Stimulated activated effector memory CD8-positive, alpha-beta T cell treated with anti-CD3 and anti-CD28 coated beads, Interleukin-12 subunit alpha, Interleukin-12 subunit beta, amount 100 ng/mL, for 72 hours (primary cell): ENCODE results near the gene RTP3.
"Not testable (repeated sequence)": the region's sequence is repeated elsewhere in the genome, so short reads cannot be mapped to it uniquely, and the experiment has no call there.

Experiments used
- ATAC-seq: fragments of 150-1000 bp; cut with Tn5 transposase; 2 replicates; pipeline ENCODE4 v1.10.0; 2021
- DNase-seq, 2 donors: peaks; one replicate each; pipeline ENCODE4 v3.0.0; 2021 to 2022; ENCODE audit warnings: low spot score in 2 of 2
- H3K27ac Mint-ChIP-seq: one replicate; pipeline ENCODE4 v1.8.0; 2022; ENCODE audit warnings: mild to moderate bottlenecking, mixed read lengths
- H3K36me3 Mint-ChIP-seq: one replicate; pipeline ENCODE4 v1.8.0; 2022; ENCODE audit warnings: mild to moderate bottlenecking, mixed read lengths
- H3K4me1 Mint-ChIP-seq: one replicate; pipeline ENCODE4 v1.8.0; 2022; ENCODE audit warnings: mixed read lengths
- H3K4me3 Mint-ChIP-seq: one replicate; pipeline ENCODE4 v1.8.0; 2022; ENCODE audit warnings: mild to moderate bottlenecking, mixed read lengths
- H3K9me3 Mint-ChIP-seq: one replicate; pipeline ENCODE4 v1.8.0; 2022; ENCODE audit warnings: mixed read lengths

RTP3 gene

DNA sequence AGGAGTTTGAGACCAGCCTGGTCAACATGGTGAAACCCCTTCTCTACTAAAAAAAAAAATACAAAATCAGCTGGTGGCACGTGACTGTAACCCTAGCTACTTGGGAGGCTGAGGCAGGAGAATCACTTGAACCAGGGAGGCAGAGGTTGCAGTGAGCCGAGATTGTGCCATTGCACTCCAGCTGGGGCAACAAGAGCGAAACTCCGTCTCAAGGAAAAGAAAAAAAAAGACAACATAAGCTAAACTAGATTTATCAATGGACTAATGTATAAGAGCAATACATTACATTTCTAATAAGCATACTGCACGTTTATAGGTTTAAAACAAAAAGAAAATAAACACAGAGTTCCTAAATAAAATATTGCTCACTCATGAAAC, 40.6 kb downstream of the RTP3 start:
- H3K4me1 Mint-ChIP-seq, result peaks cover 48% of the 10 kb centered on the region
- H3K27ac Mint-ChIP-seq, result peak overlapping the region; percentile 33
- DNase-seq, result peak in 1 of 2 donors; percentile 43
- ATAC-seq, H3K9me3 Mint-ChIP-seq, H3K36me3 Mint-ChIP-seq: not testable (repeated sequence)
- peak overlapping the region; percentile 70 for H3K4me3 Mint-ChIP-seq

DNA sequence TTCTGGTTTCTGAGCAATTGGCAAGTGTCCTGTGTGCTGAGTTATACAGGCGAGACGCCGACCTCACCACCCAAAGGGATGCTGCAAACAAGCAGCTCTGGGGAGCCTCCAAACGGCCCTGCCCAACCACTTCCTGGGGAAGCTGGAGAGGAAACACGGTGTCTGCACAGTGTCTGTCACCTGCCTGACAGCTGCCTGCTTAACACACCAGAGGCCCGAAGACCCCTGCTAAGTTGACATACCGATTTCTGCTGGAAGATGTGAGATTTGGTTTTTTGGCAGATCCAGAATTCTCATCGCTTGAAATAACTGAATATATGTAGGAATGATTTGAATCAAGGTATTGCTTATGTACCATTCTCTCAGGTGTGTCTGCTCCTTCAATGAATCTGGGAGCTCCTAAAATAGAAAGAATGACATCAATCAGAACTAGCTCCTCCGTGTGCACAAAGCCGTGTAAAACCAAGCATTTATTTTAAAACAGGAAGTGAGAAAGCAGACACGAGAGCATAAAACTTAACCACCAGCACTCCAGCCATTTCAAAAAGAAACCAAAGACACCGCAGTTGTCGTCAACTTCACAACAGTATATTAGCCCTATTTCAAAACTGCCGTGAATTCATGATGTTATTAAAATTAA, 41.1 kb downstream of the RTP3 start:
- H3K36me3 Mint-ChIP-seq, result no peaks in the 10 kb centered on the region

DNA sequence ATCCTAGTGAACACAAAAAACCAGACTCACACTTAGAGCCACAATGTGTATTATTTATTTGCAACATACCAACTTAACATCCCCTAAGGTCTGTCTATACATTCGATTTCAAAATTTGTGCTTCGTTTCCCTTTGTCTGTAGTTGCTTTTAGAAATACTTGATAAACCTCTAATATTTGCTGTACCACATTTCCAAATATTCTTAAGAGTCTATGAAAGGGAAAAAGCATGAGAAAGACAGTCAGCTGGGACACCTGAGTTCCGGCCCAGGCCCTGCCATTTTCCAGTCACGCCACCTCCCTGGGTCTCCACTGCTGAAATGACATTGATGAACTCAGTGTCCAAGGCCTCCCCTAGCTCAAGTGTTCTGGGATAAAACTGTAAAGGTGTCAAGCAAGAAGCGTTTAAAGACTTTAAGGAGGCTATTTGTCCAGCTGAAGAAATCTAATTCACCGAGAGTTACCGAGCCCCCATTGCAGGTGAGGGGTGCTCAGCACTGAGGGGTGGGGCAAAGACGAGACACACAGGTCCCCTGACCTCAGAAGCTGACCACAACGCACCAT, 41.7 kb downstream of the RTP3 start:
- H3K36me3 Mint-ChIP-seq, result no peaks in the 10 kb centered on the region
- peak overlapping the region; percentile 70 for H3K4me3 Mint-ChIP-seq
- no peak for ATAC-seq
- no peak for DNase-seq
- no peaks in the 10 kb centered on the region for H3K9me3 Mint-ChIP-seq
- H3K4me1 Mint-ChIP-seq, result peaks cover 48% of the 10 kb centered on the region
- peak overlapping the region; percentile 33 for H3K27ac Mint-ChIP-seq

More for the DNA sequence above, 41.1 kb downstream of the RTP3 start:
- peak; percentile 93 for ATAC-seq
- peak; percentile 32 to 83 for DNase-seq
- Mint-ChIP-seq H3K27ac (peak overlapping the region; percentile 33), H3K9me3 (peaks cover 3% of the 10 kb centered on the region), H3K4me3 (peak overlapping the region; percentile 70), H3K4me1 (peaks cover 48% of the 10 kb centered on the region)

DNA sequence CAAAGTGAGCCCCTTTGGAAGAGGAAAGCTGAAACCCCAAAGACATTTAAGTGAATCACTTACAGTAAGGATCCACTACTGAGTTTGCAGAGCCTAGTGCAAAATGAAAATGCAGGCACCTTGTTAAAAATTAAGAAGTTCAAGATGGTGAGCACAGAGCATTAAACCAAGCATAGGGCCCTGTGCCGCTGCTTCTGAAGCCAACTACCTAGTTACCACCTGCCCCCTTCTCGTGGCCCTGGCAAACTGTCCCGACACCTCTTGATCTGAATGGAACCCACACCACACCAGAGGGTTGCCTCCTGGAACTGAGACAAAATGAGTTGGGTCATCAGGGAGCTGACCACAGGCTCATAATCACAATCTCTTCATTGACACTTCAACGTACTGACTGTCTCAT, 42.8 kb downstream of the RTP3 start:
- Mint-ChIP-seq H3K4me1 (peaks cover 48% of the 10 kb centered on the region), H3K36me3 (no peaks in the 10 kb centered on the region), H3K27ac (no peak overlapping the region), H3K4me3 (no peak overlapping the region), H3K9me3 (no peaks in the 10 kb centered on the region)
- ATAC-seq (no peak), DNase-seq (peak in 1 of 2 donors; percentile 35)

DNA sequence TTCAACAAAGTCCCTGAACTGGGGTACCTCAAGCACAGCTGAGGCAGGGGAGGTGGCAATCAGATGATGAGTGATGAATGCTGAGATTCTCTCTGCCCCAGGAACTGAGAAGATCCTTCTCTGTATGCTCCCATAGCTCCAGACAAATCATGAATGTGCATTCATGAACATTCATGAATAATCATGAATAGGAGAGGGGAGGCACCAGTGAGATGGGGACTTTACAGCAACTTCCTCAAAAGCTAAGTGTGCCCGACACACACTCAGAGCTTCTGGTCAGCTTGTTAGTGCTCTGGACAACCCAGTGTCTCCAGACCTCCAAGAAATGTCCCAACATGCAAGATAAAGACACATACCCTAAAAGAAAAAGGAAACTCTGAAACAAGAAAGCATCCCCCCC, 44.1 kb downstream of the RTP3 start:
- no peaks in the 10 kb centered on the region for H3K9me3 Mint-ChIP-seq
- H3K27ac Mint-ChIP-seq, result no peak overlapping the region
- no peaks in the 10 kb centered on the region for H3K36me3 Mint-ChIP-seq
- no peak overlapping the region for H3K4me3 Mint-ChIP-seq
- ATAC-seq (no peak), DNase-seq (peak in 1 of 2 donors; percentile 38)
- peaks cover 40% of the 10 kb centered on the region for H3K4me1 Mint-ChIP-seq

DNA sequence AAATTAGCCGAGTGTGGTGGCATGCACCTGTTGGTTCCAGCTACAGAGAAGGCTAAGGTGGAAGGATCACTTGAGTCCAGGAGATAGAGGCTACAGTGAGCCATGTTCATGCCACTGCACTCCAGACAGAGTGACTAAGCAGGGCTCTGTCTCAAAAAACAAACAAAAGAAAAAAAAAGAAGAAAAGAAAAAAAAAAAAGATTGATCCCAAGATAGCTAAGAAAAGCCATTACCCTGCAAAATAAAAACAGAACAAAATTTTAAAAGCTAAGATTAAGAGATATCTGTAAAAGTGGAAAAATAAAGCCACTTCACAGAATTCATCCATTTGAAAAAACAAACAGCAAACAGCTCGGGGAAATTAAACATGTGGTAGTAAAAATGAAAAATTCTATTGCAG, 44.6 kb downstream of the RTP3 start:
- H3K27ac Mint-ChIP-seq, result no peak overlapping the region
- H3K4me1 Mint-ChIP-seq, result peaks cover 35% of the 10 kb centered on the region
- no peaks in the 10 kb centered on the region for H3K36me3 Mint-ChIP-seq
- H3K4me3 Mint-ChIP-seq, result no peak overlapping the region
- H3K9me3 Mint-ChIP-seq, result no peaks in the 10 kb centered on the region
- DNase-seq (no peak), ATAC-seq (no peak)

DNA sequence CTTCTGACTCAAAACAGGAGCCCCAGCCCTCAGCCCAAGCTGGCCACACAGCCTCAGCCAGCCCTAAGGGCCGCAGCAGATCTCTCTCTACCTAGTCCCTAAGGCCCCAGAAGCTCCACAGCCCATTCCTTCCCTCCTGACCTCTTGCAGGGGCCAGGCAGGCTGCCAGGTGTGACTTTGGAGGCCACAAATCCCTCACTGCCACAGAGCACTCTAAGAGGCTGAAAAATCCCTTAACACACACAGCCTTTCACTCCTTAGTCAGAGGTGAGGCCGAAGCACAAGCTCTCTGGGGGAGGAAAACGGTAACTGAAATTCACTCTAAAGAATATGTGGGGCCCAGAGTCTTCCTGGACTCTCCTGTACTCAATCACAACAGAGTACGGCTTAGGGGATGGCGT, 45.0 kb downstream of the RTP3 start:
- no peaks in the 10 kb centered on the region for H3K9me3 Mint-ChIP-seq
- DNase-seq (peak in 1 of 2 donors; percentile 38), ATAC-seq (no peak)
- no peak overlapping the region for H3K27ac Mint-ChIP-seq
- H3K4me1 Mint-ChIP-seq, result peaks cover 30% of the 10 kb centered on the region
- no peak overlapping the region for H3K4me3 Mint-ChIP-seq
- no peaks in the 10 kb centered on the region for H3K36me3 Mint-ChIP-seq

DNA sequence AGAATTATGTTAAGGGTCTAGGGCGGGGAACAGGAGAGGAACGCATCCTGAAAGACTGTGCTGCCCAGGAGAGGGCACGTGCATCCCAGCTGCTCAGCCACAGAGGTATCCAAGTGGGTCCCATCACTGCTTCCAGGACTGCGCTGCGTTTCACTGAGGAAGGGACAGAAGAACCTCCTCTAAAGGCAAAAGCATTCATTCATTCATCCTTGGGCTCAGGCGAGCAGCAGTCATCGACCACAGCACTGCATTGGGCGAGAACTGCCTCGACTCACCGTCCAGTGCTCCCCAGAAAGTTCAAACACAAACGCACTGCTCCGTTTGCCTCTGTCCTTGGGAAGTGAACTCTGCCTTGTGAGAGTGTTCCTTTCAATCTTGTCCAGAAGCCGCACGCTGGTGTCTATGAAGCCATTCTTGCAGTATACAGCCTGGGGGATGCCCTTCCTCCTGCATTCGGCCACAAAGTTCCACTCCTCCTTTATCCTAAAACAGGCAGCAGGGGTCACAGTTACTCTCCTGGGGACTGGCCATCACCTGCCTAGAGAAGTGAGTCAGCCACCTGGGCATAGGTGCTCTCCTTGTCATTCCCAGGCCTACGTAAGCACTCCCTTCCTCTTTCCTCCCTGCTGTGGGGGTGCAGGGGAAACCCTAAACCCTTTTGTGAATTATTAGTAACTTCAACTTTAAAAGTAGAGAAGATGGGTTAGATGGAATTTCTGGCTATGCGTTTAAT, 47.2 kb downstream of the RTP3 start:
- H3K4me1 Mint-ChIP-seq, result peaks cover 9% of the 10 kb centered on the region

DNA sequence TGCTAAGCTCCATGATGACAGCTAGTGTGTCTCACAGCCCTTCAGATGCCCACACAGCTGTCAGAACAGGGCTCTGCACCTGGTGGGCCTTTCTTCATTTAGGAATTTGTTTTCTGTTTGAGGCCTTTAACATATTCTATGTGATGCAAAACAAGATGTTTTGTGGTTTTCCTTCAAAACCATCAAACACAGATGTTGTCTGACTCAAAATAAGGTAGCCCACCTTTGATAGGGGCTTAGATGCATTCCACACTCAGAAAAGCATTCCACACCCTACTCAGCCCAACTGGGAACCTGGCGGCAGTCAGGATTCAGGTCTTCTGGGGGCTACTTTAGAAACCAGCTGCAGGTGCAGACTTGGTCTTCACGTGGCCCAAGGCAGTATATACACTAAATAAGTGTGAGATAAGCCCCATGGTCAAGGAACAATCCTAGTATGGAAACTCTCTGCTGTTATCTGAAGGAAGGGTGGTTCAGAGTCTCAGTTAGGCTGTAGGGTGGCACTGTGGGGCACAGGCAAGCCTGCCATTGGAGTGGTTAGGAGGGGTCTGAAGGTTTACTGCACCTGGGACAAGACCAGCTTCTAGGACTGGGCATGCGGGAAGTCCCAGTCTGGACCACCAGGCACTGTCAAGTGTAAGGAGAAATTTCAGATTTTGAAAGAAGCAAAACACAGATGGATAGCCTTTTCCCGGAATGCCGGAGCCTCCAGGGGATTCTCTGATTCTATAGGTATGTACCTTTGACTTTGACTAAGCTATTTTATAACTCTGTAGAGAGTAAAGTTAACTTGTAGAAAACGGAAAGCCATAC, 48.2 kb downstream of the RTP3 start:
- no peak overlapping the region for H3K4me3 Mint-ChIP-seq
- peaks cover 7% of the 10 kb centered on the region for H3K4me1 Mint-ChIP-seq
- ATAC-seq (no peak), DNase-seq (peak in 1 of 2 donors; percentile 42)
- H3K27ac Mint-ChIP-seq, result no peak overlapping the region
- H3K9me3 Mint-ChIP-seq, result no peaks in the 10 kb centered on the region
- H3K36me3 Mint-ChIP-seq, result no peaks in the 10 kb centered on the region

More for the DNA sequence above, 47.2 kb downstream of the RTP3 start:
- Mint-ChIP-seq H3K36me3 (no peaks in the 10 kb centered on the region), H3K27ac (no peak overlapping the region), H3K4me3 (no peak overlapping the region), H3K9me3 (no peaks in the 10 kb centered on the region)
- ATAC-seq, result no peak
- DNase-seq, result peak in 1 of 2 donors; percentile 39

DNA sequence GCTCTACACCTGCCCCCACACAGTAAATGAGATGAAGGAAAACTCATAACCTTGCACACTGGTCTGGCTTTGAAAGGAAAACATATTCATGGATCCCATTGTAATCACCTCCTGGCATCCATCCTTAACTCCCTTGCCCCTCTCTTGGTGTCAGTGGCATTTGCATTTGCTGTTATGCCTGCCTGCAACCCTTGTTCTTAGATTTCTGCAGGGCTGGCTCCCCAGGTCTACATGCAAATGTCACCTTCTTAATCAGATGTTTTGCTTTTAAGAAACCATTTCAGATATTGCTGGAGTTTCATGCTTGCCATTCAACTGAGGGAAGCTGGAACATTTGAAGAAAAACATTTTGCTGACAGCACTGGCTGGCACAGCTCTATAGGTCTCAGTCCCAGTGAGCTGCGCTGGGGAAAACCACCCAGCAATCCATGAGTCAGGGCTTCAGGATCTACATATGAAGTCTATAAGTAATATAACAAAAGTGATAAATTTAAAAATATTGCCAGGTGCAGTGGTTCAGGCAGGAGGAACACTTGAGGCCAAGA, 49.2 kb downstream of the RTP3 start:
- no peak for ATAC-seq
- Mint-ChIP-seq H3K36me3 (no peaks in the 10 kb centered on the region), H3K9me3 (no peaks in the 10 kb centered on the region), H3K27ac (no peak overlapping the region), H3K4me1 (peaks cover 3% of the 10 kb centered on the region), H3K4me3 (no peak overlapping the region)
- peak in 1 of 2 donors; percentile 29 for DNase-seq

DNA sequence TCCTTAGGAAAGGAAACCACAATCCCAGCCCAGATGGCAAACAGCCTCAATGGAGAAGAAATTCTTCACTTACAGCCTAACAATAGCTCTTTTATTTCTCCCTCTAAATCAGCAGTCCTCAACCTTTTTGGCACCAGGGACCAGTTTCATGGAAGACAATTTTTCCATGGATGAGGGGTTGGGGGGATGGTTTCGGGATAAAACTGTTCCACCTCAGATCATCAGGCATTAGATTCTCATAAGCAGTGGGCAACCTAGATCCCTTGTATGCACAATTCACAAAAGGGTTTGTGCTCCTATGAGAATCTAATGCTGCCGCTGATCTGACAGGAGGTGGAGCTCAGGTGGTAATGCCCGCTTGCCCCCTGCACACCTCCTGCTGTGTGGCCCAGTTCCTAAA, 50.8 kb downstream of the RTP3 start:
- not testable (repeated sequence) for H3K9me3 Mint-ChIP-seq, ATAC-seq, H3K27ac Mint-ChIP-seq, H3K4me1 Mint-ChIP-seq, H3K36me3 Mint-ChIP-seq, DNase-seq, H3K4me3 Mint-ChIP-seq

DNA sequence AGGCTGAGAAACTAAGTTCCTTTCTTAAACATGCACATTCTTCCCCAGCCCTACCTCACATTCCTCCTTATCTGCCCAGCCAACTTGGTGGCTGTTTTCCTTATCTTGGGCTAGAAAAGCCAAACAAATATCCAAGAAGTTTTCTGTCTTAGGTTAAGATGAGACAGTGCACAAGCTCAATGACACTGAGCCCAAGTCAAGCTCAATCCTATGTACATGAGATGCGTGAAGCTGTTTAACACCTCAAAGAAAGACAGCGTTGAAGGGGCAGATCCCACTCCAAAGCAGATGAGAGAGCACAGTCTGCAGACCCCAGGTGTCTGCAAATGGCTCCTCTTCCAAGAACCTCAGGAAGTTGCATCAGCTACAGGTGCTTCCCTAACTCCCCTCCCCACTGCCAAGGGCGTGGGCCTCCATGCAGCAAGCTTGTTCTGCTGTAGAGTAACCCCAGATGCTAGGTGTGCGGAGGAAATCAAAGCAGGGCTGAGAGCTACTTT, 51.7 kb downstream of the RTP3 start:
- no peak for ATAC-seq
- H3K27ac Mint-ChIP-seq, result no peak overlapping the region
- no peaks in the 10 kb centered on the region for H3K36me3 Mint-ChIP-seq

DNA sequence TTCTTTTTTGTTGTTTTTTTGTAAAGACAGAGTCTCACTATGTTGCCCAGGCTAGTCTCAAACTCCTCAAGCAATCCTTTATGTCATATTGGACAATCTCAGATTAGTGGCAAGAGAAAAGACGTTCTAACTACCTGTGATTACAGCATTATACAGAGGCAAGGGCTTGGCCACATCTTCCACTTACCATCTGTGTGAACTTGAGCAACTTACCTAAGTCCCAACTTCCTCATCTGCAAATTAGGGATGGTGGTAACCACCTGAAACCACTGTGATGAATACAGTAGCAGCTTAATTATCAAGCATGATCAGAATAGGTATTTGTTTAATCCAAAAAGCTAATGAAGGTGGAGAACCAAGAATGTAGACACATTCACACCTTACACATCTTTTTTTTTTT, 52.2 kb downstream of the RTP3 start:
- Mint-ChIP-seq H3K36me3 (no peaks in the 10 kb centered on the region), H3K27ac (no peak overlapping the region), H3K9me3 (no peaks in the 10 kb centered on the region), H3K4me3 (no peak overlapping the region), H3K4me1 (no peaks in the 10 kb centered on the region)
- DNase-seq, result no peak
- no peak for ATAC-seq

More for the DNA sequence above, 51.7 kb downstream of the RTP3 start:
- no peak for DNase-seq
- H3K4me3 Mint-ChIP-seq, result no peak overlapping the region
- no peaks in the 10 kb centered on the region for H3K9me3 Mint-ChIP-seq
- no peaks in the 10 kb centered on the region for H3K4me1 Mint-ChIP-seq
